ENCODE data around the gene SMG1.
A peak's percentile ranks its signal among the peaks of the same experiment; 100 is the strongest.
"Not testable (repeated sequence)": the region's sequence is repeated elsewhere in the genome, so short reads cannot be mapped to it uniquely, and the experiment has no call there.

The SMG1 gene

GRCh38 chr16:18943414-18943813 lies 17.2 kb upstream of the SMG1 start:
- Mint-ChIP-seq H3K9me3 (no peaks in the 10 kb centered on the region), H3K27ac (no peak overlapping the region), H3K27me3 (no peaks in the 10 kb centered on the region), H3K36me3 (no peaks in the 10 kb centered on the region), H3K4me1 (peaks cover 11% of the 10 kb centered on the region), H3K4me3 (no peak overlapping the region)

DNA sequence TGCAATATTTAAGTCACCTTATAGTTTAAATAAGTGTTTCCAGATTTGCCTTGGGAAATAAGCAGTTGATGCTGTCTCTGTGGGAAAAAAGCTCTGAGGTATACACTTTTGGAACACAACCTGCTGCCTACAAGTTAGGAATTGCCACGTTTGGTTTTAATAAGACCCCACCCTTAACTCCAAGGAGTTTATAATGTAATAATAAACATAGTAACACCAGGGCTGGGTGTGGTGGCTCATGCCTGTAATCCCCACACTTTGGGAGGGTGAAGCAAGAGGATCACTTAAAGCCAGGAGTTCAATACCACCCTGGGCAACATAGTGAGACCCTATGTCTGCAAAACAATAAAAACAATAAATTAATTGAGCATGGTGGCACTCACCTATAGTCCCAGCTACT lies 15.9 kb upstream of the SMG1 start:
- H3K36me3 Mint-ChIP-seq, result no peaks in the 10 kb centered on the region
- peaks cover 12% of the 10 kb centered on the region for H3K4me1 Mint-ChIP-seq
- H3K9me3 Mint-ChIP-seq, result no peaks in the 10 kb centered on the region
- H3K27me3 Mint-ChIP-seq, result no peaks in the 10 kb centered on the region
- H3K4me3 Mint-ChIP-seq, result no peak overlapping the region
- H3K27ac Mint-ChIP-seq, result no peak overlapping the region

DNA sequence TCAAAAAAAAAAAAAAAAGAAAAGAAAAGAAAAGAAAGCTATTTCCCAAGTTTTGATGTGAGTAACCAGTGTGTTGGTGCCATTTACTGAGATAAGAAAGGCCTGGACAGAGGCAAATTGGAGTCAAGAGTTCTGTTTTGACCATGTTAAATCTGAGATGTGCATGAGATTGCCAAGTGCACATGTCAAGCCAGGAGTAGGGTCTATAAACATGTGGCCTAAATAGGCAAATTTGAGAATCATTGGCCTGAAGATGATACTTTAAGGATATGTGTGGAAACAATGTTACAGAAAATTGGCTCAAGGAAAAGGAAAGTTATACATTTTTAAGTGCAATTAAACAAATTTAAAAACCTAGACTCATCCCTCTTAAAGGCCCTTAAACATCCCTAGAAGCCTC lies 15.3 kb upstream of the SMG1 start:
- H3K4me3 Mint-ChIP-seq, result no peak overlapping the region
- H3K4me1 Mint-ChIP-seq, result peaks cover 16% of the 10 kb centered on the region
- no peaks in the 10 kb centered on the region for H3K27me3 Mint-ChIP-seq
- H3K9me3 Mint-ChIP-seq, result no peaks in the 10 kb centered on the region
- no peak overlapping the region for H3K27ac Mint-ChIP-seq
- H3K36me3 Mint-ChIP-seq, result no peaks in the 10 kb centered on the region

- H3K4me1 Mint-ChIP-seq, result peaks cover 5% of the 10 kb centered on the region
- no peaks in the 10 kb centered on the region for H3K27me3 Mint-ChIP-seq
- no peaks in the 10 kb centered on the region for H3K36me3 Mint-ChIP-seq
- no peak overlapping the region for H3K4me3 Mint-ChIP-seq
- no peak overlapping the region for H3K27ac Mint-ChIP-seq
- H3K9me3 Mint-ChIP-seq, result no peaks in the 10 kb centered on the region
Measured at GRCh38 chr16:18938986-18939385, 12.8 kb upstream of the SMG1 start.

GRCh38 chr16:18937390-18937789 lies 11.2 kb upstream of the SMG1 start:
- H3K27ac Mint-ChIP-seq, result no peak overlapping the region
- H3K9me3 Mint-ChIP-seq, result no peaks in the 10 kb centered on the region
- no peaks in the 10 kb centered on the region for H3K36me3 Mint-ChIP-seq
- H3K4me1 Mint-ChIP-seq, result peaks cover 5% of the 10 kb centered on the region
- H3K27me3 Mint-ChIP-seq, result no peaks in the 10 kb centered on the region
- no peak overlapping the region for H3K4me3 Mint-ChIP-seq

DNA sequence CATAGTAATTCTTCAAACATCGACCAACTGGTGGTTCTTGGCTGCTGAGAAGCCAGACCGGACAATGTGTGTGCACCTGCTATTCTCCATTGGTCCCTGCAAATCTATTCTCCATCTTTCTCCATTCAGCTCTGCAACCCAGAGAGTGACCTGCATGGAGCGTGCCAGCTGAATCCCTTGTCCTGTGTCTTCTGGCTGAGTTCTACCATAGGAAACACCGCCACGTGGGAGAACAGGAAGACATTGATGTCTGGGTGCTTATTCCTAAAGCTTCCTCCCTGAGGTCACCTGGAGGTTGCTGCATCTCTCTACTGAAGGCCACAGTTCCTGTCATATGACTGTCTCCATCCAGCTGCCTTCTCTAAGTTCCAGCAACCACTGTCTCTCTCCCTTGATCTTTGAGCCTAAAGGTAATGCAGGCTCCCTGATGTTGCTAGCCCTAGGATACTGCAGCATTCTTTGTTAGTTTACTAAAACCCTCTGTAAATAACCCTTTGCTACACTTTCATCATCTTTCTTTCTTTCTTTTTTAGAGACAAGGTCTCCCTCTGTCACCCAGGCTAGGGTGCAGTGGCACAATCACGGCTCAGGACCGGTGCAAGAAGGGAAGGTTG lies 10.6 kb upstream of the SMG1 start:
- Mint-ChIP-seq H3K27ac (no peak overlapping the region), H3K4me3 (no peak overlapping the region), H3K27me3 (no peaks in the 10 kb centered on the region), H3K36me3 (no peaks in the 10 kb centered on the region), H3K9me3 (no peaks in the 10 kb centered on the region), H3K4me1 (peaks cover 5% of the 10 kb centered on the region)

GRCh38 chr16:18933501-18933900 lies 7.3 kb upstream of the SMG1 start:
- no peaks in the 10 kb centered on the region for H3K27me3 Mint-ChIP-seq
- H3K4me3 Mint-ChIP-seq, result no peak overlapping the region
- H3K27ac Mint-ChIP-seq, result no peak overlapping the region
- H3K4me1 Mint-ChIP-seq, result peaks cover 5% of the 10 kb centered on the region
- no peaks in the 10 kb centered on the region for H3K36me3 Mint-ChIP-seq
- no peaks in the 10 kb centered on the region for H3K9me3 Mint-ChIP-seq

DNA sequence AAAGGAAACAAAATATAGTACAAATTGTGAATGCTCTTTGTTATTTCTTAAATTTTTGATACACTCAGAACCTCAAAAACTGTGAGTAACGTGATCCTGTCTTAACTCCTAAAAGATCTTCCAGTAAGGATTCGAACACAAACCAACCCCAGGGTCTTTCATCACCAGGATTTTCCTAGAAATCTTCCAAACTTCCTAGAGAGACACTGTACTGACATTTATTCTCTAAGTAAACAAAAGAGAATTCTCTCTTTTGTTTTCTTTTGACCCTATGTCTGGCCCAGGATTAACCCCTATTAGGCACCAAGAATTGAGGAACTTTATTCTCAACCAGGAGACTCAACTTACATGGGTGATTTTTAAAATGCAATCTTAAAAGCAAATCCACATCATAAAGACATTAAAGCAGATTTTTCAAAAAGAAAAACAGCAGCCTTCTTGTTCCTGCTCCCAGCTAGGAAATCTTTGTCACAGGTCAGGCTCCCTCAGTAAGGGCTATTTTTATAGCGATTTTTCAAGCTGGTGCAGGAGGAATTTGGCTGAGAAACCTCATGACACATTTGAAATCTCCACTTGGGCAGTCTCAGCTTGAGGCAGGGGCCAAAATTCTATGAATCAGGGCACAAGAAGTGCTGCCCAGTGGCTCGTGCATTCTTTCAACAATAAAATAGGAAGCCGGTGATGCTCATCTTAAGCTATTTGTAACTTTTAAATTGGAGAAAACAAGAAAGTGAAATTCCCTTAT lies 6.2 kb upstream of the SMG1 start:
- H3K4me3 Mint-ChIP-seq, result no peak overlapping the region
- no peaks in the 10 kb centered on the region for H3K9me3 Mint-ChIP-seq
- no peaks in the 10 kb centered on the region for H3K36me3 Mint-ChIP-seq
- H3K4me1 Mint-ChIP-seq, result peaks cover 5% of the 10 kb centered on the region
- H3K27ac Mint-ChIP-seq, result no peak overlapping the region
- H3K27me3 Mint-ChIP-seq, result no peaks in the 10 kb centered on the region

GRCh38 chr16:18931756-18932155 lies 5.5 kb upstream of the SMG1 start:
- no peak overlapping the region for H3K4me3 Mint-ChIP-seq
- H3K9me3 Mint-ChIP-seq, result no peaks in the 10 kb centered on the region
- no peaks in the 10 kb centered on the region for H3K36me3 Mint-ChIP-seq
- H3K27me3 Mint-ChIP-seq, result no peaks in the 10 kb centered on the region
- peaks cover 6% of the 10 kb centered on the region for H3K4me1 Mint-ChIP-seq
- no peak overlapping the region for H3K27ac Mint-ChIP-seq

DNA sequence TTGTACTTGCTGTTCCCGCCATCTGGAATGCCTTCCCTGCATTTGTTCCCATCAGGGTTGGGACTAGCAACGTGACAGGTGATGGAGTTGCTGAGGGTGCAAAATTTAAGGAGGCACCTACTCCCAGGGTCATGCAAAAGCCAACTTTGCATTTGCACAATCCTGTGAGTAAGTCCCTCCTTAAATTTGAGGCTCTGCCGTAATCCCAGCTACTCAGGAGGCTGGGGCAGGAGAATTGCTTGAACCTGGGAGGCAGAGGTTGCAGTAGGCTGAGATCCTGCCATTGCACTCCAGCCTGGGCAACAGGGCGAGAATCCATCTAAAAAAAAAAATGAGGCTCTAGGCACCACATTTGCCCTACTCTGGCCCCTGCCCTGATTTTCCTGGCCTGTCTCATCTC lies 3.9 kb upstream of the SMG1 start:
- H3K9me3 Mint-ChIP-seq, H3K36me3 Mint-ChIP-seq, H3K27me3 Mint-ChIP-seq, H3K27ac Mint-ChIP-seq, H3K4me3 Mint-ChIP-seq, H3K4me1 Mint-ChIP-seq: not testable (repeated sequence)

DNA sequence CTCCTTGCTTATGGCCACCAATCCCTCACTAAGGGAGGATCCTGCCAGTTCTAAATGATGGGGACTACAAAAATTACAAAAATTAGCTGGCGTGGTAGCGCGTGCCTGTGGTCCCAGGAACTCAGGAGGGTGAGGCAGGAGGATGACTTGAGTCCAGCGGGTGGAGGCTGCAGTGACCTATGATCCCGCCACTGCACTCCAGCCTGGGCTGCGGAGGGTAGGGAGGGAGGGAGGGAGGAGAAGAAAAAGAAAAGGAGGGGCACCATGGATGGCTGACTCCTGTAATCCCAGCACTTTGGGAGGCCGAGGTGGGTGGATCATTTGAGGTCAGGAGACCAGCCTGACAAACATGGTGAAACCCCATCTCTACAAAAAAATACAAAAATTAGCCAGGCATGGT lies 1.9 kb upstream of the SMG1 start:
- not testable (repeated sequence) for H3K36me3 Mint-ChIP-seq, H3K27me3 Mint-ChIP-seq, H3K9me3 Mint-ChIP-seq
- Mint-ChIP-seq H3K4me1 (peaks cover 19% of the 10 kb centered on the region), H3K4me3 (peak overlapping the region; percentile 11), H3K27ac (peak overlapping the region; percentile 41)

- H3K36me3 Mint-ChIP-seq, result not testable (repeated sequence)
Measured at GRCh38 chr16:18925215-18925985, 808 bp downstream of the SMG1 start.

GRCh38 chr16:18923935-18924334 lies 2.3 kb downstream of the SMG1 start:
- peaks cover 46% of the 10 kb centered on the region for H3K4me1 Mint-ChIP-seq
- peak overlapping the region; percentile 61 for H3K27ac Mint-ChIP-seq
- H3K9me3 Mint-ChIP-seq, H3K27me3 Mint-ChIP-seq, H3K36me3 Mint-ChIP-seq: not testable (repeated sequence)
- H3K4me3 Mint-ChIP-seq, result peak overlapping the region; percentile 93

More at GRCh38 chr16:18925215-18925985, 808 bp downstream of the SMG1 start:
- H3K27me3 Mint-ChIP-seq, H3K9me3 Mint-ChIP-seq: not testable (repeated sequence)
- Mint-ChIP-seq H3K27ac (peak overlapping the region; percentile 96), H3K4me1 (peaks cover 35% of the 10 kb centered on the region), H3K4me3 (peak overlapping the region; percentile 93)

DNA sequence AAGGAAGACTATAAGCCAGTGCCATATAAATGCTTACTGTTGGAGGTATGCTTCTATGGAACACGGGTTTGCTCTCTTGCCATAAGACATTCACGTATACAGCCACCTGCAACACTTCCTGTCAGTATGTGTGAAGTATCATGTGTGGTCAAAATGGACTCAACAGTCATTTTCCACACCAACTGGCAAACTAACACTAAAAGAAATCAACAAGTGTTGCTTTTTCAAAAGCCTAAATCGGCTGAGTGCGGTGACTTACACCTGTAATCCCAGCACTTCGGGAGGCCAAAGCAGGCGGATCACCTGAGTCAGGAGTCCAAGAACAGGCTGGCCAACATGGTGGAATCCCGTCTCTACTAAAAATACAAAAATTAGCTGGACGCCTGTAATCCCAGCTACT lies 3.1 kb downstream of the SMG1 start:
- not testable (repeated sequence) for H3K36me3 Mint-ChIP-seq, H3K27me3 Mint-ChIP-seq, H3K9me3 Mint-ChIP-seq
- Mint-ChIP-seq H3K4me1 (peaks cover 54% of the 10 kb centered on the region), H3K27ac (peak overlapping the region; percentile 79), H3K4me3 (peak overlapping the region; percentile 93)

GRCh38 chr16:18909585-18909984 lies 16.6 kb downstream of the SMG1 start:
- not testable (repeated sequence) for H3K36me3 Mint-ChIP-seq, H3K27ac Mint-ChIP-seq, H3K4me3 Mint-ChIP-seq, H3K27me3 Mint-ChIP-seq, H3K9me3 Mint-ChIP-seq
- H3K4me1 Mint-ChIP-seq, result peaks cover 63% of the 10 kb centered on the region

DNA sequence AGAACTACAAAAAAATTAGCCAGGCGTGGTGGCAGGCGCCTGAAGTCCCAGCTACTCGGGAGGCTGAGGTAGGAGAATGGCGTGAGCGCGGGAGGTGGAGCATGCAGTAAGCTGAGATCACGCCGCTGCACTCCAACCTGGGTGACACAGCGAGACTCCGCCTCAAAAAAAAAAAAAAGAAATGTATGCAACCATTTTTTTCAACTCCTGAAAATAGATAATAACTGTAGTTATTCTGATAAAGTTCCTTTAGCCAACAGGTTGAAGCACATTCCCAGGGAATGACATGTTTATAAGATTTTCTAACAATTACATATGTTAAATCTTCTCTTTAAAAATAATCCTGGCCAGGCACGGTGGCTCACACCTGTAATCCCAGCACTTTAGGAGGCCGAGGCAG lies 17.5 kb downstream of the SMG1 start:
- H3K27me3 Mint-ChIP-seq, H3K27ac Mint-ChIP-seq, H3K9me3 Mint-ChIP-seq, H3K36me3 Mint-ChIP-seq, H3K4me3 Mint-ChIP-seq: not testable (repeated sequence)
- peaks cover 63% of the 10 kb centered on the region for H3K4me1 Mint-ChIP-seq
